ENCODE results near the gene ZBTB40.

The ZBTB40 gene

GRCh38 chr1:22579541-22580155 lies 128.0 kb downstream of the ZBTB40 start:
- no peaks in the 10 kb centered on the region for H3K9me3 ChIP-seq (ENCODE audit: low read depth, low read length)
- H3K9ac ChIP-seq (ENCODE audit: insufficient read length): no peak overlapping the region
- no peaks in the 10 kb centered on the region for H3K36me3 ChIP-seq (ENCODE audit: insufficient read depth, low read length)
- no peak overlapping the region for H3K4me3 ChIP-seq
- DNase-seq (ENCODE audit: low read depth, low spot score): no peak
- TF ChIP-seq POLR2AphosphoS5 (IDR thresholded peaks at IDR 0.05; ENCODE audit: borderline replicate concordance, low read depth, low read length) (no peak), EZH2 (IDR thresholded peaks at IDR 0.05) (no peak), FOXP2 (optimal IDR thresholded peaks at IDR 0.05; ENCODE audit: control extremely low read depth, extremely low read length, insufficient read depth) (no peak)
- no peak overlapping the region for H3K27ac ChIP-seq

All from SK-N-MC (cell line).